Measurements from ENCODE around the gene TEX22.

- TF ChIP-seq CTCF (IDR thresholded peaks at IDR 0.05) (no peak), POLR2A (IDR thresholded peaks at IDR 0.05) (no peak)
Observed at GRCh38 chr14:105356927-105357326, 41.4 kb upstream of the TEX22 start.

All from lower leg skin (tissue), 3 donors.